GM21529 (cell line): ENCODE measurements around the gene SEPTIN10.
"Not testable (repeated sequence)": the region's sequence is repeated elsewhere in the genome, so short reads cannot be mapped to it uniquely, and the experiment has no call there.

Experiments
- ATAC-seq: cut with Tn5 transposase; IDR thresholded peaks from one replicate; pipeline ENCODE4 v1.9.1; 2021; ENCODE audit not compliant: unreplicated experiment

SEPTIN10 gene

GRCh38 chr2:109607766-109608165, 6.0 kb downstream of the SEPTIN10 start:
- ATAC-seq = no peak

- no peak for ATAC-seq
These were observed 9.2 kb downstream of the SEPTIN10 start for GRCh38 chr2:109604597-109604996.

- no peak for ATAC-seq
These were observed 11.1 kb downstream of the SEPTIN10 start for GRCh38 chr2:109602617-109603188.

- no peak for ATAC-seq
These were observed 12.0 kb downstream of the SEPTIN10 start for GRCh38 chr2:109601783-109602182.

- ATAC-seq = no peak
These were observed 16.5 kb downstream of the SEPTIN10 start for GRCh38 chr2:109597283-109597682.

GRCh38 chr2:109595644-109596043, 18.1 kb downstream of the SEPTIN10 start:
- ATAC-seq = no peak

- no peak for ATAC-seq
These were observed 19.4 kb downstream of the SEPTIN10 start for GRCh38 chr2:109594246-109594885.

GRCh38 chr2:109592905-109593304, 20.9 kb downstream of the SEPTIN10 start:
- no peak for ATAC-seq

GRCh38 chr2:109591206-109591605, 22.6 kb downstream of the SEPTIN10 start:
- ATAC-seq = no peak

- no peak for ATAC-seq
These were observed 27.1 kb downstream of the SEPTIN10 start for GRCh38 chr2:109586687-109587086.

- ATAC-seq = peak; percentile 63
These were observed 30.6 kb downstream of the SEPTIN10 start for GRCh38 chr2:109582928-109583895.

GRCh38 chr2:109577630-109578029, 36.1 kb downstream of the SEPTIN10 start:
- ATAC-seq = not testable (repeated sequence)

GRCh38 chr2:109575373-109575772, 38.4 kb downstream of the SEPTIN10 start:
- ATAC-seq = no peak

GRCh38 chr2:109563980-109564550, 49.7 kb downstream of the SEPTIN10 start:
- ATAC-seq = no peak

- no peak for ATAC-seq
These were observed 50.5 kb downstream of the SEPTIN10 start for GRCh38 chr2:109563288-109563687.

GRCh38 chr2:109562421-109562820, 51.3 kb downstream of the SEPTIN10 start:
- ATAC-seq = no peak

- ATAC-seq = no peak
These were observed 53.5 kb downstream of the SEPTIN10 start for GRCh38 chr2:109560265-109560664.

GRCh38 chr2:109558076-109558882, 55.5 kb downstream of the SEPTIN10 start:
- ATAC-seq = no peak

GRCh38 chr2:109557309-109557708, 56.5 kb downstream of the SEPTIN10 start:
- no peak for ATAC-seq

- ATAC-seq = no peak
These were observed 58.3 kb downstream of the SEPTIN10 start for GRCh38 chr2:109555346-109555900.
